Measurements from ENCODE around the gene PLEKHA8.

- TF ChIP-seq YY1 (IDR thresholded peaks at IDR 0.05; ENCODE audit: insufficient read depth, insufficient read length) (no peak), ZNF274 (IDR thresholded peaks at IDR 0.05; ENCODE audit: low read depth, low read length) (no peak)
Measured at GRCh38 chr7:30078280-30078679, 50.1 kb downstream of the PLEKHA8 start.

Measured in NT2/D1 (cell line).